MM.1S (cell line): ENCODE data around the gene TBC1D7.

Experiments
- DNase-seq: peaks from one replicate; pipeline ENCODE4 v3.0.0-alpha.2; 2015
- H2AFZ ChIP-seq: fragments of 300-600 bp; sonication (generic); 2 replicates; pipeline ENCODE4 v1.6.0; 2016; ENCODE audit warnings: antibody characterized with exemption, low read length
- H3F3A ChIP-seq: fragments of 300-600 bp; sonication (generic); 2 replicates; pipeline ENCODE4 v1.6.1; 2016; ENCODE audit warnings: mild to moderate bottlenecking, antibody characterized with exemption, low read length, moderate library complexity, mixed read lengths; ENCODE audit not compliant: insufficient read depth
- H3K27ac ChIP-seq: fragments of 300-600 bp; sonication (generic); 2 replicates; pipeline ENCODE4 v1.5.1; 2016; ENCODE audit warnings: mild to moderate bottlenecking, low read length
- H3K27me3 ChIP-seq: fragments of 300-600 bp; sonication (generic); replicated peaks from 2 replicates; pipeline ENCODE4 v1.6.0; 2016; ENCODE audit warnings: low read length; ENCODE audit not compliant: insufficient read depth
- H3K36me3 ChIP-seq: fragments of 300-600 bp; sonication (generic); replicated peaks from 2 replicates; pipeline ENCODE4 v1.6.1; 2016; ENCODE audit warnings: mild to moderate bottlenecking, low read length, mixed read lengths; ENCODE audit not compliant: insufficient read depth
- H3K4me1 ChIP-seq: fragments of 300-600 bp; sonication (generic); 2 replicates; pipeline ENCODE4 v1.6.1; 2016; ENCODE audit warnings: low read length, mixed read lengths
- H3K4me2 ChIP-seq: fragments of 300-600 bp; sonication (generic); 2 replicates; pipeline ENCODE4 v1.6.0; 2016; ENCODE audit warnings: low read depth, low read length
- H3K4me3 ChIP-seq: fragments of 300-600 bp; sonication (generic); 2 replicates; pipeline ENCODE4 v1.5.1; 2016; ENCODE audit warnings: low read length, mixed read lengths
- H3K79me2 ChIP-seq: fragments of 300-600 bp; sonication (generic); 2 replicates; pipeline ENCODE4 v1.6.1; 2016; ENCODE audit warnings: mixed run types, low read length, mixed read lengths
- H3K9ac ChIP-seq: fragments of 300-600 bp; sonication (generic); 2 replicates; pipeline ENCODE4 v1.6.1; 2016; ENCODE audit warnings: low read length, mixed read lengths
- H3K9me2 ChIP-seq: fragments of 300-600 bp; sonication (generic); replicated peaks from 2 replicates; pipeline ENCODE4 v1.6.1; 2016; ENCODE audit warnings: mild to moderate bottlenecking, low read length, mixed read lengths; ENCODE audit not compliant: insufficient read depth
- H3K9me3 ChIP-seq: fragments of 300-600 bp; sonication (generic); replicated peaks from 2 replicates; pipeline ENCODE4 v1.6.1; 2016; ENCODE audit warnings: mild to moderate bottlenecking, low read length, mixed read lengths; ENCODE audit not compliant: insufficient read depth
- H4K20me1 ChIP-seq: fragments of 300-600 bp; sonication (generic); 2 replicates; pipeline ENCODE4 v1.6.1; 2016; ENCODE audit warnings: mild to moderate bottlenecking, low read length, moderate library complexity, mixed read lengths; ENCODE audit not compliant: insufficient read depth
- EZH2 ChIP-seq: fragments of 300-600 bp; sonication (generic); optimal IDR thresholded peaks from 2 replicates; pipeline ENCODE3; 2017; ENCODE audit warnings: low read depth, mild to moderate bottlenecking, antibody characterized with exemption, low read length, mixed read lengths
- EZH2phosphoT487 ChIP-seq: fragments of 300-600 bp; sonication (generic); IDR thresholded peaks from 2 replicates; pipeline ENCODE4 v1.6.1; 2018; ENCODE audit warnings: antibody characterized with exemption, low read length
- TF ChIP-seq, protein P1 (sequence below): fragments of 300-600 bp; sonication (generic); IDR thresholded peaks from 2 replicates; pipeline ENCODE4 v1.5.1; 2016; ENCODE audit warnings: antibody characterized with exemption, low read length, mixed read lengths

Gene TBC1D7

DNA sequence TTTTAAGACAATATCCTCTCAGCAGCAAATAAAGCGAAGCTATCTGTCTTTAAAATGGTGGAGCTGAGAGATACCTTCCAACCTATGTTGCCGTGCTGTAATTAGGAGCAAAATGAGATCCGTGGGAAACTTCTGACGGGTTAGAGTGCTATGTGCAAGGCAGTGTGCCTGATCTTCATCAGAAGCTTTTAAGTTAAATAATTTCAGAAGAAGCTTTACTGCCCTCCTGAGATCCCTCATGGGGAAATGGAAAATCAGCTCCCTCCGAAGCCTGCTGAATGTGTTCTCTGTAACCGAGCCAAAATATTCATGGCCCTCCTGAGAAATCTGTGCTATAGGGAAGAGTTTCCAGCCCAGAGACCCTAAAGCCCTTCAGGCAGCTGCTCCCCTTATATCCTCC lies 43.7 kb upstream of the TBC1D7 start:
- no peaks in the 10 kb centered on the region for H3K36me3 ChIP-seq
- H3K4me2 ChIP-seq: no peak overlapping the region
- H3F3A ChIP-seq: no peaks in the 10 kb centered on the region
- H3K9ac ChIP-seq: no peak overlapping the region
- no peaks in the 10 kb centered on the region for H3K27me3 ChIP-seq
- no peaks in the 10 kb centered on the region for H3K79me2 ChIP-seq
- H3K4me3 ChIP-seq: no peak overlapping the region
- no peaks in the 10 kb centered on the region for H3K9me2 ChIP-seq
- H2AFZ ChIP-seq: no peak overlapping the region
- H3K9me3 ChIP-seq: no peaks in the 10 kb centered on the region
- TF ChIP-seq EZH2phosphoT487: no peak
- TF ChIP-seq, protein P1, sequence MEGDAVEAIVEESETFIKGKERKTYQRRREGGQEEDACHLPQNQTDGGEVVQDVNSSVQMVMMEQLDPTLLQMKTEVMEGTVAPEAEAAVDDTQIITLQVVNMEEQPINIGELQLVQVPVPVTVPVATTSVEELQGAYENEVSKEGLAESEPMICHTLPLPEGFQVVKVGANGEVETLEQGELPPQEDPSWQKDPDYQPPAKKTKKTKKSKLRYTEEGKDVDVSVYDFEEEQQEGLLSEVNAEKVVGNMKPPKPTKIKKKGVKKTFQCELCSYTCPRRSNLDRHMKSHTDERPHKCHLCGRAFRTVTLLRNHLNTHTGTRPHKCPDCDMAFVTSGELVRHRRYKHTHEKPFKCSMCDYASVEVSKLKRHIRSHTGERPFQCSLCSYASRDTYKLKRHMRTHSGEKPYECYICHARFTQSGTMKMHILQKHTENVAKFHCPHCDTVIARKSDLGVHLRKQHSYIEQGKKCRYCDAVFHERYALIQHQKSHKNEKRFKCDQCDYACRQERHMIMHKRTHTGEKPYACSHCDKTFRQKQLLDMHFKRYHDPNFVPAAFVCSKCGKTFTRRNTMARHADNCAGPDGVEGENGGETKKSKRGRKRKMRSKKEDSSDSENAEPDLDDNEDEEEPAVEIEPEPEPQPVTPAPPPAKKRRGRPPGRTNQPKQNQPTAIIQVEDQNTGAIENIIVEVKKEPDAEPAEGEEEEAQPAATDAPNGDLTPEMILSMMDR: no peak
- TF ChIP-seq EZH2: no peak
- no peak overlapping the region for H3K27ac ChIP-seq
- peaks cover 24% of the 10 kb centered on the region for H3K4me1 ChIP-seq
- H4K20me1 ChIP-seq: no peaks in the 10 kb centered on the region
- no peak for DNase-seq

GRCh38 chr6:13371421-13372072 lies 43.2 kb upstream of the TBC1D7 start:
- no peak overlapping the region for H2AFZ ChIP-seq
- no peaks in the 10 kb centered on the region for H3K36me3 ChIP-seq
- H4K20me1 ChIP-seq: no peaks in the 10 kb centered on the region
- DNase-seq: no peak
- H3K4me2 ChIP-seq: no peak overlapping the region
- no peak overlapping the region for H3K27ac ChIP-seq
- no peak overlapping the region for H3K4me3 ChIP-seq
- no peak overlapping the region for H3K9ac ChIP-seq
- no peaks in the 10 kb centered on the region for H3K9me2 ChIP-seq
- no peaks in the 10 kb centered on the region for H3K9me3 ChIP-seq
- H3K4me1 ChIP-seq: peaks cover 24% of the 10 kb centered on the region
- no peaks in the 10 kb centered on the region for H3F3A ChIP-seq
- H3K79me2 ChIP-seq: no peaks in the 10 kb centered on the region
- TF ChIP-seq, protein P1: no peak
- TF ChIP-seq EZH2phosphoT487 (no peak), EZH2 (no peak)
- no peaks in the 10 kb centered on the region for H3K27me3 ChIP-seq

DNA sequence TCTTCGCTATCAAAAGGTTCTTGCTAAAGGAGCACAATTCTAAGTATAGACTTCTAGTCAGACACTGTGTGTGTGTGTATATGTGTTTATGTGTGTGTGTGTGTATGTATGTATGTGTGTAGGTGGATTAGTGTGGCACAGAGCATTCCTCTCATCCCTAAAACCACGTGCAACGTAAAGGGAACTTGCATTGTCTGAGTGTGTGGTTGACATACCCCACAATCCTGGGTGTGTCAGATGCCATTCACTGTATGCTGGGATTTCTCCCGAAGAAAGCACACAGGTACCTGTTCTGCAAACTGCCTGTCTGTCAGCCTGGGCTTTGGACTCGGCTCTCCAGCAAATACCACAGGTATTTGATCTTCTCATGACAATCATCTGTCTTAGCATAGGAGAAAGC lies 42.3 kb upstream of the TBC1D7 start:
- Histone ChIP-seq H3K36me3 (no peaks in the 10 kb centered on the region), H3K9me3 (no peaks in the 10 kb centered on the region), H3K79me2 (no peaks in the 10 kb centered on the region), H3K9me2 (no peaks in the 10 kb centered on the region), H3K27me3 (no peaks in the 10 kb centered on the region), H3K4me2 (no peak overlapping the region), H3F3A (no peaks in the 10 kb centered on the region), H3K9ac (no peak overlapping the region), H3K4me1 (peaks cover 20% of the 10 kb centered on the region), H3K27ac (no peak overlapping the region), H2AFZ (no peak overlapping the region), H3K4me3 (no peak overlapping the region), H4K20me1 (no peaks in the 10 kb centered on the region)
- TF ChIP-seq EZH2: no peak
- TF ChIP-seq, protein P1: no peak
- no peak for TF ChIP-seq EZH2phosphoT487
- DNase-seq: no peak
